Measurements from ENCODE around the gene KCNE3. TPM values are rescaled to one million over a fixed set of nuclear protein-coding genes. Genes with fewer than 3 reads are reported as not detected.

Gene KCNE3
- total and polyA plus RNA-seq, 9 of the 15 experiments (the other 6 are each of a cell fraction or from before 2014, with no cell fraction given): 1.6 to 8.7 (median 6.2) TPM

DNA sequence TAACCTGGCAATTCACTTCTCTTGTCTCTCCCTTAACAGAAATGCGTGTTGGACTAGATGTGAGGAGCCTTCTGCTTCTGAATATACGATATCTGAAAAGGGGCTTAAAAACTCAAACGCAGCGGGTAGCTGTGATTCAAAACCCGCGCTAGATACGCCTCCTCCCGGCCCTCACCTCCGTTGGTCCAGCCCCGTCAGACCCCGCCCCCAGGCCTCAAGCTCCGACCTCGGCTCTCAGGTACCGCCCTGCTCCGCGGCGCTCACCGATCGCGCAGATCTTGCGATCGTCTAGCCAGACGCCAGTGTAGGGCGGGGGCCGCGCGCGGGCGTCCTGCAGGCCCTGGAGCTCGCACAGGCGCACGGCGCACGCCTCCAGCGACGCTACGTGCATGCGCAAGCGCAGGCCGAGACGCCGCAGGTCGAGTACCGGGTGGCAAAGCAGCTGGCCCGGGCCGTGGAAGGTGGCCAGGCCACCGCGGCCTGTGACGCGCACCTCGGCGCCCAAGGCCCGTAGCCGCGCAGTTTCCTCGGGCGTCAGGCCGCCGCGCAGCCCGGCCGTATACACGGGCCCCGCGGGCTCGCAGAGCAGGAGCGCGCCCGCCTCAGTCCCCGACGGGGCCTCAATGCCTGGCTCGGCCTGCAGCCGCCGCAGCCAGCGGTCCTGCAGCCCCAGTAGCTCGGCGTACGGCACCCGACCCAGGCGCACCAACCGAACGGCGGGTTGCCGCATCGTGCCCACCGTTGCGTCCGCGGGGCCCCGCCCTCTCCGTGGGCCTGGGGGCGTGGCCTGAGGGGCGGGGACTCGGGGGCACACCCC lies 25.8 kb upstream of the KCNE3 start, which contains the start of gene LIPT2 (continued):
- TF ChIP-seq MGA (IDR thresholded peaks at IDR 0.05) (peak; percentile 11; the same call in 1 of the 2 replicates), HMGN3 (IDR thresholded peaks at IDR 0.05; ENCODE audit: borderline replicate concordance, extremely low read depth, insufficient read length, low read depth, low read length) (peak; percentile 86), CGGBP1 (CRISPR knock-in tag; IDR thresholded peaks at IDR 0.05) (no peak), PTBP1 (IDR thresholded peaks at IDR 0.05; ENCODE audit: low read depth, low read length) (no peak), SNAPC5 (CRISPR knock-in tag; IDR thresholded peaks at IDR 0.05) (no peak), HDAC2 (IDR thresholded peaks at IDR 0.05) (peak; percentile 98), U2AF1 (optimal IDR thresholded peaks at IDR 0.05; ENCODE audit: low read depth, low read length) (peak; percentile 41), EWSR1 (IDR thresholded peaks at IDR 0.05; ENCODE audit: borderline replicate concordance, low read depth, partially characterized antibody) (no peak), MYC (IDR thresholded peaks at IDR 0.05; ENCODE audit: low read depth, low read length) (no peak; the same call in none of the 2 replicates), MYC (CRISPR knock-in tag; IDR thresholded peaks at IDR 0.05; ENCODE audit: borderline replicate concordance, low read depth) (no peak), DLX4 (CRISPR knock-in tag; IDR thresholded peaks at IDR 0.05) (no peak), ZNF589 (CRISPR knock-in tag; IDR thresholded peaks at IDR 0.05; ENCODE audit: low read depth) (no peak), ZNF175 (CRISPR knock-in tag; IDR thresholded peaks at IDR 0.05; ENCODE audit: low read depth) (no peak)
